T-cell (primary cell): ENCODE measurements around the gene P2RX4. TPM values are rescaled to one million over a fixed set of nuclear protein-coding genes. Genes with fewer than 3 reads are reported as not detected.
"Not testable (repeated sequence)": the region's sequence is repeated elsewhere in the genome, so short reads cannot be mapped to it uniquely, and the experiment has no call there.

Experiments used
- ATAC-seq, 4 experiments: fragments of 200-7000 bp in 3 of 4; fragments of 150-1000 bp in 1 of 4; cut with Tn5 transposase; replicated peaks in 1 of 4; 1 replicate in 3 of 4; 2 replicates in 1 of 4; pipeline ENCODE4 v1.10.0; 2021; ENCODE audit warnings: moderate library complexity in 3 of 4, mild to moderate bottlenecking in 2 of 4, moderate number of reproducible peaks in 1 of 4
- CTCF ChIA-PET, 2 donors: fragments of 300-600 bp; sonication (Branson Sonifier 250); formaldehyde crosslinking; loops; one replicate each; lab custom pipeline; 2022; ENCODE audit warnings: antibody characterized with exemption in 2 of 2; lab: Charles Lee
- POLR2A ChIA-PET, 2 donors: fragments of 300-600 bp; sonication (Branson Sonifier 250); formaldehyde crosslinking; loops; one replicate each; lab custom pipeline; 2022; ENCODE audit warnings: antibody characterized with exemption in 2 of 2; lab: Charles Lee
- DNase-seq, 35 experiments: peaks; one replicate each; pipeline versions ENCODE4 v3.0.0 to v3.0.0-alpha.2; 2013 to 2023
- H3K27ac ChIP-seq: one replicate; pipeline ENCODE4 v1.5.1; 2013; ENCODE audit warnings: low read length
- H3K27me3 ChIP-seq, 2 experiments: replicated peaks in 1 of 2; 1 replicate in 1 of 2; 2 replicates in 1 of 2; pipeline versions ENCODE4 v1.6.1 to v1.7.0; 2013; ENCODE audit warnings: low read length in 1 of 2, mixed read lengths in 1 of 2; ENCODE audit not compliant: control insufficient read depth in 2 of 2, insufficient read depth in 2 of 2; ENCODE audit errors: extremely low read depth in 1 of 2
- H3K36me3 ChIP-seq, 2 donors: 1 replicate in 1 of 2; 2 replicates in 1 of 2; pipeline versions ENCODE4 v1.6.1 to v1.7.0; 2013; ENCODE audit warnings: low read length in 1 of 2; ENCODE audit not compliant: control insufficient read depth in 2 of 2, insufficient read depth in 1 of 2; ENCODE audit errors: extremely low read depth in 1 of 2
- H3K4me1 ChIP-seq, 2 experiments: 1 replicate in 1 of 2; 2 replicates in 1 of 2; pipeline versions ENCODE4 v1.6.1 to v1.7.0; 2013; ENCODE audit warnings: low read length in 2 of 2, mixed read lengths in 1 of 2; ENCODE audit not compliant: insufficient read depth in 2 of 2, control insufficient read depth in 1 of 2; ENCODE audit errors: extremely low read depth in 1 of 2
- H3K4me3 ChIP-seq, 2 donors: 1 replicate in 1 of 2; 2 replicates in 1 of 2; pipeline versions ENCODE4 v1.5.1 to v1.7.0; 2013; ENCODE audit warnings: mild to moderate bottlenecking in 2 of 2, low read length in 1 of 2, moderate library complexity in 1 of 2; ENCODE audit not compliant: control insufficient read depth in 1 of 2; ENCODE audit errors: extremely low read depth in 1 of 2
- H3K9me3 ChIP-seq: 2 replicates; pipeline ENCODE4 v1.7.0; 2013
- H3K27ac Mint-ChIP-seq, 2 donors: one replicate each; pipeline ENCODE4 v1.8.0; 2020 to 2021; ENCODE audit warnings: mild to moderate bottlenecking in 2 of 2, mixed read lengths in 2 of 2
- H3K27me3 Mint-ChIP-seq, 2 donors: one replicate each; pipeline ENCODE4 v1.8.0; 2021 to 2022; ENCODE audit warnings: mixed read lengths in 2 of 2
- H3K36me3 Mint-ChIP-seq: one replicate; pipeline ENCODE4 v1.8.0; 2021; ENCODE audit warnings: mixed read lengths
- H3K4me1 Mint-ChIP-seq, 3 donors: one replicate each; pipeline ENCODE4 v1.8.0; 2020 to 2022; ENCODE audit warnings: mixed read lengths in 3 of 3, mild to moderate bottlenecking in 1 of 3
- H3K4me3 Mint-ChIP-seq, 3 donors: one replicate each; pipeline ENCODE4 v1.8.0; 2020 to 2022; ENCODE audit warnings: mild to moderate bottlenecking in 3 of 3, mixed read lengths in 3 of 3, moderate library complexity in 3 of 3
- H3K9me3 Mint-ChIP-seq, 3 donors: one replicate each; pipeline ENCODE4 v1.8.0; 2020 to 2022; ENCODE audit warnings: mixed read lengths in 3 of 3
- WGBS: methylation state at CpG from one replicate; pipeline ENCODE4 v1.1.5; 2013; ENCODE audit warnings: missing lambda C conversion rate; ENCODE audit not compliant: insufficient coverage; 5-methylcytosine and 5-hydroxymethylcytosine counted together
- total RNA-seq, 35 experiments: library from RNA in 6 of 35; stranded (reverse) in 6 of 35; fragments of 120-200 nt in 1 of 35; gene quantifications; one replicate each; pipeline versions ENCODE4 v1.2.1 to v1.2.4 and lab custom pipeline; 2013 to 2026

P2RX4 gene
- total RNA-seq, 5 donors from 2014 or later (not counting 1 experiment from before 2014, with no cell fraction given), result 36.2 to 62.3 (median 36.9) TPM

GRCh38 chr12:121196902-121197301 lies 13.0 kb upstream of the P2RX4 start:
- H3K27ac Mint-ChIP-seq, result peak overlapping the region in 1 of 2 donors; percentile 19
- CTCF ChIA-PET, result no interaction called here
- peak overlapping the region in 1 of 3 donors; percentile 53 for H3K4me3 Mint-ChIP-seq
- WGBS, result no CpG with 5 or more reads among the region's 6 CpGs
- H3K27me3 Mint-ChIP-seq, result no peaks in the 10 kb centered on the region
- Histone ChIP-seq H3K27me3 (no peaks in the 10 kb centered on the region), H3K27ac (no peak overlapping the region), H3K4me1 (peaks cover 0 to 6% of the 10 kb centered on the region in 2 experiments), H3K4me3 (no peak overlapping the region), H3K9me3 (no peaks in the 10 kb centered on the region), H3K36me3 (no peaks in the 10 kb centered on the region)
- DNase-seq (peak in 2 of 35 experiments; percentile 2 to 38), ATAC-seq (peak in 2 of 4 experiments; percentile 67)
- H3K4me1 Mint-ChIP-seq, result peaks cover 0 to 12% (median 12%) of the 10 kb centered on the region in 3 donors
- POLR2A ChIA-PET, result no interaction called here
- no peaks in the 10 kb centered on the region for H3K36me3 Mint-ChIP-seq
- H3K9me3 Mint-ChIP-seq, result no peaks in the 10 kb centered on the region

- ChIA-PET CTCF (no interaction called here), POLR2A (no interaction called here)
- WGBS, result 92% methylated on average over 6 of the region's 7 CpGs
- ATAC-seq (no peak), DNase-seq (no peak)
- H3K4me1 ChIP-seq, result peaks cover 0 to 6% of the 10 kb centered on the region in 2 experiments
- no peaks in the 10 kb centered on the region for H3K27me3 ChIP-seq
- no peak overlapping the region for H3K4me3 Mint-ChIP-seq
- no peak overlapping the region for H3K4me3 ChIP-seq
- H3K9me3 ChIP-seq, result no peaks in the 10 kb centered on the region
- peaks cover 0 to 12% (median 12%) of the 10 kb centered on the region in 3 donors for H3K4me1 Mint-ChIP-seq
- no peaks in the 10 kb centered on the region for H3K9me3 Mint-ChIP-seq
- no peaks in the 10 kb centered on the region for H3K36me3 Mint-ChIP-seq
- H3K27ac ChIP-seq, result no peak overlapping the region
- H3K27ac Mint-ChIP-seq, result no peak overlapping the region
- no peaks in the 10 kb centered on the region for H3K36me3 ChIP-seq
- H3K27me3 Mint-ChIP-seq, result no peaks in the 10 kb centered on the region
Measured at GRCh38 chr12:121198949-121199348, 11.0 kb upstream of the P2RX4 start.

GRCh38 chr12:121201140-121201539 lies 8.8 kb upstream of the P2RX4 start:
- H3K36me3 ChIP-seq, H3K4me3 Mint-ChIP-seq, H3K27ac ChIP-seq, POLR2A ChIA-PET, H3K9me3 Mint-ChIP-seq, H3K9me3 ChIP-seq, H3K4me3 ChIP-seq, H3K27me3 Mint-ChIP-seq, H3K36me3 Mint-ChIP-seq, ATAC-seq, H3K27me3 ChIP-seq, H3K4me1 ChIP-seq, H3K27ac Mint-ChIP-seq, DNase-seq: not testable (repeated sequence)
- no CpG with 5 or more reads among the region's 6 CpGs for WGBS
- CTCF ChIA-PET, result interaction anchor here in 1 of 2 donors (0.7 kb wide), 1 partner anchor 21 kb away, joined by 4 read pairs; no protein-coding TSS in a partner anchor
- peaks cover 0 to 12% (median 12%) of the 10 kb centered on the region in 3 donors for H3K4me1 Mint-ChIP-seq

GRCh38 chr12:121202407-121203355 lies 7.2 kb upstream of the P2RX4 start:
- DNase-seq (no peak), ATAC-seq (no peak)
- Mint-ChIP-seq H3K4me3 (no peak overlapping the region), H3K27me3 (no peaks in the 10 kb centered on the region), H3K27ac (no peak overlapping the region), H3K36me3 (no peaks in the 10 kb centered on the region), H3K4me1 (peaks cover 0 to 6% (median 6%) of the 10 kb centered on the region in 3 donors), H3K9me3 (no peaks in the 10 kb centered on the region)
- Histone ChIP-seq H3K4me1 (no peaks in the 10 kb centered on the region), H3K36me3 (no peaks in the 10 kb centered on the region), H3K27ac (no peak overlapping the region), H3K27me3 (no peaks in the 10 kb centered on the region), H3K4me3 (no peak overlapping the region), H3K9me3 (no peaks in the 10 kb centered on the region)
- WGBS, result 84% methylated on average over 7 of the region's 14 CpGs
- CTCF ChIA-PET, result no interaction called here
- POLR2A ChIA-PET, result no interaction called here

- Histone ChIP-seq H3K4me1 (no peaks in the 10 kb centered on the region), H3K9me3 (no peaks in the 10 kb centered on the region), H3K36me3 (no peaks in the 10 kb centered on the region), H3K4me3 (no peak overlapping the region), H3K27ac (no peak overlapping the region), H3K27me3 (no peaks in the 10 kb centered on the region)
- no peaks in the 10 kb centered on the region for H3K36me3 Mint-ChIP-seq
- POLR2A ChIA-PET, result no interaction called here
- WGBS, result 86% methylated on average over 11 of the region's 11 CpGs
- no peak overlapping the region for H3K4me3 Mint-ChIP-seq
- ATAC-seq, result no peak
- no peaks in the 10 kb centered on the region for H3K9me3 Mint-ChIP-seq
- CTCF ChIA-PET, result interaction anchor here in 1 of 2 donors (0.6 kb wide), 1 partner anchor 221 kb away, joined by 4 read pairs; no protein-coding TSS in a partner anchor
- no peaks in the 10 kb centered on the region for H3K27me3 Mint-ChIP-seq
- no peak overlapping the region for H3K27ac Mint-ChIP-seq
- DNase-seq, result no peak
- peaks cover 0 to 2% (median 0%) of the 10 kb centered on the region in 3 donors for H3K4me1 Mint-ChIP-seq
Measured at GRCh38 chr12:121203482-121203881, 6.4 kb upstream of the P2RX4 start.

GRCh38 chr12:121205491-121205890 lies 4.4 kb upstream of the P2RX4 start:
- no peaks in the 10 kb centered on the region for H3K36me3 Mint-ChIP-seq
- H3K27me3 Mint-ChIP-seq, result no peaks in the 10 kb centered on the region
- Histone ChIP-seq H3K36me3 (no peaks in the 10 kb centered on the region), H3K9me3 (no peaks in the 10 kb centered on the region), H3K4me3 (no peak overlapping the region), H3K27me3 (no peaks in the 10 kb centered on the region), H3K27ac (no peak overlapping the region), H3K4me1 (peaks cover 3 to 9% of the 10 kb centered on the region in 2 experiments)
- peaks cover under 1 to 6% (median 5%) of the 10 kb centered on the region in 3 donors for H3K4me1 Mint-ChIP-seq
- DNase-seq, result no peak
- 80% methylated on average over 1 of the region's 7 CpGs for WGBS
- no peak overlapping the region for H3K27ac Mint-ChIP-seq
- POLR2A ChIA-PET, result no interaction called here
- no peaks in the 10 kb centered on the region for H3K9me3 Mint-ChIP-seq
- CTCF ChIA-PET, result no interaction called here
- H3K4me3 Mint-ChIP-seq, result no peak overlapping the region
- ATAC-seq, result no peak
